HepG2 (cell line): ENCODE results near the gene IQGAP2. TPM values are rescaled to one million over a fixed set of nuclear protein-coding genes. Genes with fewer than 3 reads are reported as not detected.

ENCODE experiments used
- ATAC-seq: fragments of 200-7000 bp; cut with Tn5 transposase; 3 replicates; pipeline ENCODE4 v1.9.1; 2020; ENCODE audit warnings: mild to moderate bottlenecking, moderate library complexity
- BruUV-seq: library from RNA; stranded (reverse); fragments of 400-500 nt; replicated peaks from 2 replicates; lab custom pipeline; 2021; lab: Mats Ljungman, UMichigan
- CTCF ChIA-PET: fragments of 300-600 bp; formaldehyde crosslinking; extraction: SDS; loops from one replicate; lab custom pipeline; 2021; ENCODE audit warnings: low total read pairs, inconsistent platforms, low intra/inter-chr PET ratio; lab: Yijun Ruan, JAX
- POLR2A ChIA-PET: fragments of 350-600 bp; sonication (Branson Sonifier 250); formaldehyde crosslinking; loops from one replicate; lab custom pipeline; 2020; ENCODE audit warnings: antibody characterized with exemption, inconsistent platforms; lab: Yijun Ruan, JAX
- DNase-seq: peaks from one replicate; pipeline ENCODE4 v3.0.0-alpha.2; 2015; ENCODE audit warnings: low spot score
- FAIRE-seq: peaks from 3 replicates; lab custom pipeline; 2011; peaks lifted over from hg19 to GRCh38; lab: Jason Lieb, UNC
- H2AFZ ChIP-seq: one replicate; pipeline ENCODE4 v1.6.1; 2011; ENCODE audit warnings: low read length, inconsistent platforms
- H3K27ac ChIP-seq: fragments of 300-600 bp; 3 replicates; pipeline ENCODE4 v1.8.0; 2011; ENCODE audit warnings: mixed run types, mild to moderate bottlenecking, mixed read lengths, low read length, inconsistent platforms; ENCODE audit not compliant: insufficient read depth; ENCODE audit errors: extremely low read length
- H3K27me3 ChIP-seq, 2 experiments: fragments of 200-600 bp in 1 of 2; 2 replicates in 1 of 2; 3 replicates in 1 of 2; pipeline versions ENCODE4 v1.6.0 to v1.8.0; 2011; ENCODE audit warnings: low read length in 2 of 2, mild to moderate bottlenecking in 2 of 2, moderate library complexity in 2 of 2, inconsistent platforms in 1 of 2; ENCODE audit not compliant: insufficient read depth in 2 of 2, control insufficient read depth in 1 of 2
- H3K36me3 ChIP-seq, 2 experiments: fragments of 200-600 bp in 1 of 2; replicated peaks in 1 of 2; 2 replicates in 1 of 2; 3 replicates in 1 of 2; pipeline versions ENCODE4 v1.5.1 to v1.8.0; 2011; ENCODE audit warnings: low read length in 2 of 2, inconsistent platforms in 1 of 2; ENCODE audit not compliant: insufficient read depth in 2 of 2, control insufficient read depth in 1 of 2
- H3K4me1 ChIP-seq: 2 replicates; pipeline ENCODE4 v1.5.1; 2012; ENCODE audit warnings: low read length, inconsistent platforms; ENCODE audit not compliant: insufficient read depth
- H3K4me2 ChIP-seq: 2 replicates; pipeline ENCODE4 v1.6.0; 2011; ENCODE audit warnings: low read depth, low read length, inconsistent platforms
- H3K4me3 ChIP-seq, 3 experiments: fragments of 200-600 bp in 1 of 3; sonication (generic), shearing (Covaris generic) in 1 of 3; replicated peaks in 1 of 3; 2 replicates each; pipeline ENCODE4 v1.5.1; 2011 to 2016; ENCODE audit warnings: low read length in 3 of 3, inconsistent platforms in 2 of 3, low read depth in 2 of 3, mild to moderate bottlenecking in 2 of 3, control low read depth in 1 of 3, mixed read lengths in 1 of 3; ENCODE audit not compliant: insufficient read depth in 1 of 3
- H3K79me2 ChIP-seq: one replicate; pipeline ENCODE4 v1.6.1; 2011; ENCODE audit warnings: low read length, inconsistent platforms; ENCODE audit not compliant: insufficient read depth
- H3K9ac ChIP-seq: 2 replicates; pipeline ENCODE4 v1.6.0; 2011; ENCODE audit warnings: mild to moderate bottlenecking, low read depth, low read length, inconsistent platforms; ENCODE audit not compliant: insufficient read depth
- H3K9me3 ChIP-seq: 2 replicates; pipeline ENCODE4 v1.5.1; 2012; ENCODE audit warnings: mild to moderate bottlenecking, low read length
- H4K20me1 ChIP-seq: 2 replicates; pipeline ENCODE4 v1.6.0; 2011; ENCODE audit warnings: inconsistent platforms, mild to moderate bottlenecking, low read length, moderate library complexity; ENCODE audit not compliant: insufficient read depth
- ETS1 ChIP-seq: sonication (generic); formaldehyde crosslinking; IDR thresholded peaks from 2 replicates; pipeline ENCODE4 v1.4.0; 2020; ENCODE audit warnings: missing genetic modification reagents
- GABPB1 ChIP-seq: IDR thresholded peaks from 2 replicates; pipeline ENCODE4 v1.6.1; 2016; ENCODE audit warnings: mild to moderate bottlenecking, missing genetic modification reagents, moderate library complexity, missing compliant biosample characterization
- HINFP ChIP-seq: sonication (generic); formaldehyde crosslinking; IDR thresholded peaks from 2 replicates; pipeline ENCODE4 v1.4.0; 2020; ENCODE audit warnings: low read depth, mild to moderate bottlenecking, missing genetic modification reagents
- HNRNPL ChIP-seq: fragments of 200-400 bp; formaldehyde crosslinking; IDR thresholded peaks from 2 replicates; pipeline ENCODE4 v1.6.1; 2017; ENCODE audit warnings: mild to moderate bottlenecking, low read depth, low read length
- MNT ChIP-seq: fragments of 450-650 bp; IDR thresholded peaks from 2 replicates; pipeline ENCODE4 v1.6.1; 2016
- RFX3 ChIP-seq: IDR thresholded peaks from 2 replicates; pipeline ENCODE4 v1.6.1; 2016; ENCODE audit warnings: missing biosample characterization, missing genetic modification reagents
- SMARCE1 ChIP-seq: fragments of 450-650 bp; IDR thresholded peaks from 2 replicates; pipeline ENCODE4 v1.6.1; 2017; ENCODE audit warnings: borderline replicate concordance
- SRSF9 ChIP-seq: fragments of 200-400 bp; formaldehyde crosslinking; IDR thresholded peaks from 2 replicates; pipeline ENCODE4 v1.6.1; 2018; ENCODE audit warnings: borderline replicate concordance, mild to moderate bottlenecking, low read depth, low read length; ENCODE audit not compliant: insufficient read depth, poor library complexity, severe bottlenecking
- TAF15 ChIP-seq: fragments of 200-400 bp; formaldehyde crosslinking; IDR thresholded peaks from one replicate; pipeline ENCODE4 v1.6.1; 2018; ENCODE audit warnings: mild to moderate bottlenecking, low read depth, low read length; ENCODE audit not compliant: poor library complexity, severe bottlenecking
- TFAP4 ChIP-seq: sonication (generic); IDR thresholded peaks from 2 replicates; pipeline ENCODE4 v1.6.1; 2016; ENCODE audit warnings: low read depth, borderline replicate concordance
- ZBTB44 ChIP-seq: sonication (generic); formaldehyde crosslinking; IDR thresholded peaks from 2 replicates; pipeline ENCODE4 v1.4.0; 2020; ENCODE audit warnings: missing genetic modification reagents
- ZIK1 ChIP-seq: sonication (generic); formaldehyde crosslinking; IDR thresholded peaks from 2 replicates; pipeline ENCODE4 v1.5.0; 2020; ENCODE audit warnings: mild to moderate bottlenecking, low read depth, missing genetic modification reagents, borderline replicate concordance
- ZNF564 ChIP-seq: sonication (generic); formaldehyde crosslinking; IDR thresholded peaks from 2 replicates; pipeline ENCODE4 v1.8.1; 2023; ENCODE audit warnings: mild to moderate bottlenecking, missing genetic modification reagents
- ZNF780A ChIP-seq: sonication (generic); formaldehyde crosslinking; IDR thresholded peaks from 2 replicates; pipeline ENCODE4 v1.8.0; 2022; ENCODE audit warnings: mild to moderate bottlenecking, missing genetic modification reagents, moderate library complexity
- ZSCAN5A ChIP-seq: sonication (generic); formaldehyde crosslinking; IDR thresholded peaks from 2 replicates; pipeline ENCODE4 v1.8.0; 2022; ENCODE audit warnings: mild to moderate bottlenecking, missing genetic modification reagents, borderline replicate concordance
- WGBS: methylation state at CpG from one replicate; pipeline ENCODE4 v1.1.6; 2017; ENCODE audit warnings: low lambda C conversion rate; 5-methylcytosine and 5-hydroxymethylcytosine counted together
- in situ Hi-C: cut with HindIII; loops from 2 replicates; pipeline ENCODE4 v1.10.0; 2017; ENCODE audit warnings: low pct_unique_long_range_greater_than_20kb; ENCODE audit not compliant: extremely low pct_ligation_motif_present
- intact Hi-C: fragments of 100-400 bp; cut with micrococcal nuclease; formaldehyde crosslinking; loops from one replicate; pipeline ENCODE4 v1.10.0; 2022; ENCODE audit not compliant: unreplicated experiment
- polyA plus RNA-seq, 8 experiments: library from polyadenylated mRNA; depleted of rRNA in 3 of 8; stranded (reverse) in 7 of 8; unstranded in 1 of 8; fragments of >200 nt; fragmentation: Illumina TruSeq in 4 of 8; extraction: Trizol in 4 of 8; gene quantifications; 2 replicates each; pipeline versions ENCODE4 v1.2.1 to v1.2.3, GENCODE V29; 2011 to 2016; ENCODE audit warnings: low read depth in 4 of 8, missing spikeins in 1 of 8, mixed read lengths in 1 of 8; ENCODE audit not compliant: insufficient read depth in 1 of 8
- total RNA-seq, 5 experiments: library from RNA; depleted of rRNA; stranded (reverse); fragments of >200 nt; fragmentation: Illumina TruSeq; extraction: Trizol; gene quantifications; 2 replicates each; pipeline ENCODE4 v1.2.3, GENCODE V29; 2016; ENCODE audit warnings: low read depth in 1 of 5

Gene IQGAP2
- total and polyA plus RNA-seq, 2 of the 13 experiments (the other 11 are each of a cell fraction or from before 2014, with no cell fraction given), result 35.2 to 83.3 TPM

- DNase-seq, result no peak
- ATAC-seq, result no peak; the same call in 2 of the 3 replicates
- H3K4me2 ChIP-seq, result no peak overlapping the region
- no peaks in the 10 kb centered on the region for H4K20me1 ChIP-seq
- CTCF ChIA-PET, result no interaction called here
- no peak overlapping the region for H3K4me3 ChIP-seq
- no peaks in the 10 kb centered on the region; a peak in 2 of 5 replicates for H3K36me3 ChIP-seq
- no peak overlapping the region for H2AFZ ChIP-seq
- 97% methylated on average over 2 of the region's 2 CpGs for WGBS
- BruUV-seq, result no TSS peak
- in situ Hi-C loops, result no loop called here
- H3K9me3 ChIP-seq, result no peaks in the 10 kb centered on the region
- intact Hi-C loops, result no loop called here
- peaks cover 38% of the 10 kb centered on the region for H3K4me1 ChIP-seq
- no peak for FAIRE-seq
- POLR2A ChIA-PET, result no interaction called here
- no peaks in the 10 kb centered on the region for H3K27me3 ChIP-seq
- peaks cover 21% of the 10 kb centered on the region for H3K79me2 ChIP-seq
- no peak overlapping the region for H3K9ac ChIP-seq
- H3K27ac ChIP-seq, result no peak overlapping the region
- TF ChIP-seq HINFP (CRISPR knock-in tag) (no peak), RFX3 (CRISPR knock-in tag) (no peak), MNT (no peak), ZBTB44 (CRISPR knock-in tag) (no peak), ETS1 (CRISPR knock-in tag) (no peak), ZNF780A (CRISPR knock-in tag) (no peak), TFAP4 (no peak), ZIK1 (CRISPR knock-in tag) (no peak), ZSCAN5A (CRISPR knock-in tag) (no peak), TAF15 (no peak), SRSF9 (no peak), HNRNPL (no peak), SMARCE1 (no peak), GABPB1 (CRISPR knock-in tag) (no peak), ZNF564 (CRISPR knock-in tag) (no peak)
These were observed 125.7 kb downstream of the IQGAP2 start for GRCh38 chr5:76528547-76529331.
